ENCODE results near the gene NABP1. TPM values are rescaled to one million over a fixed set of nuclear protein-coding genes. Genes with fewer than 3 reads are reported as not detected.

The NABP1 gene
- total RNA-seq, 1 experiment from 2014 or later = 50.3 TPM

DNA sequence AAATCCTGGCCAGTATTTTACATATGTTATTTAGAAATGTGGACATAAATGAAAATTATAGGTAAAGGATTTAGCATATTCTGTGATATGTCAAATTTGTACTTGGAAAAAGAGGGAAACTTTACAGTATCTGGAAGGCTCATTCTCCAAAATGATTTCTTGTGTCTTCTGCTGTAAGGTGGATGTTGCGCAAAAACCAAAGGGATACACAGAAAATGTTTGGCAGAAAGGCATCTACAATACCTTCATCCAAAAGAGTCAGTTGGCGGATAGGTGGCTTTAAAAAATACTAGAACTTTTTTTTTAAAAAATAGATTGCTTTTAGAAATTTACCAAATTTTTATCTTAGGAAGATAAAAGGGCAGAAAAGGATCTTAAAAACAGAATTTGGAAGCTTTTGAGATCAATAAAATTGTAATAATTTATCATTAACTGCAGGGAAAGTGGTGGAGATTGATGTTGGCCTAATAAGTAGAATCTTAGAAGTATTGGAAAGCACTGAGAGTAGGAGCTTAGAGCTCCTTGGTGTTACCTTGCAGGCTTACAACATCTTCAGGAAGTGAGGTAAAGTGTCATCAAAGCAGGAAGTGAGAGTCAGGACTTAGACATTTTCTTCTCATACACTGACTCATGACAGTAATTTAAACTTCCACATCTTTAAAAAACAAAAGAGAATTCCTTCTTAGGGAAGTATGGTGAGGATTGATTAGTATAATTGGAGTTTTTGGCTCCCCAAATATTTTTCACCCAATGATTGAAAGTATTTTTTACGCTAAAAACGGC lies 2.1 kb downstream of the NABP1 start:
- peak; percentile 74 for DNase-seq (ENCODE audit: low read depth)

DNA sequence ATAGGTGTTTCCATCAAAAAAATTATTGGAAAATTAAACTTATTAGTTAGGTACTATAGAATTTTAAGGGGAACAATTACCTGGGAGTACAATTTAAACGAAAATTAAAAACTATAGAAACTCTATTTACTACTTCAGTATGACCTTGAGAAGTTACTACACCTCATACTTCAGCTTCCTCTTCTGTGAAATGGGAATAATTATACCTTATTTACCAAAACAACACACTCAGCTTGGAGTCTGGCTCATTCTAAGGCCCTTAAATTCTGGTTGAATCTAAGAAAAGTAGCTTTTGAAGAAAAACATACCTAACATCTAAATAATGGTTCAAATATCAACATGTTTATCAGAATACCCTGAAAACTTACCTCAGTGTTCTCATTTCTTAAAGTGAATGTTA lies 2.7 kb downstream of the NABP1 start:
- no peak for DNase-seq (ENCODE audit: low read depth)

DNA sequence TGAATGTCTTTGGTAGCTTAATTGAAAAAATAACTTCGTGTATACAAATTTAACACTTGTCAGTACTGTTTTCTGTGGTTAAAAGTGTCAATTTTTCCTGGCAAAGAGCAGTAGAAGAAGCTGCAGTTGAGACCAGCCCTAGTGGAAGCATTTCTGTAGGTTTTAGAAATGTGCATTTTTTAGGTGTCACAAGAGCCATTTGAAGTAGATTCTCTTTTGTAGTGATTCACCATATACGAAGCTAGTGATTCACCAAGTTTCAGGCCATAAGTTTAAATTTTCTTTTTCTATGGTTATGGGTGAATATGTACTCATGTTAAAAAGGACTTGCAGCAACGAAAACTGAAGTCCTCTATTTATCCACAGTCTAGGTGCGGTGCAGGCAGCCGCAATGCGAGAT lies 4.2 kb downstream of the NABP1 start:
- no peak for DNase-seq (ENCODE audit: low read depth)

DNA sequence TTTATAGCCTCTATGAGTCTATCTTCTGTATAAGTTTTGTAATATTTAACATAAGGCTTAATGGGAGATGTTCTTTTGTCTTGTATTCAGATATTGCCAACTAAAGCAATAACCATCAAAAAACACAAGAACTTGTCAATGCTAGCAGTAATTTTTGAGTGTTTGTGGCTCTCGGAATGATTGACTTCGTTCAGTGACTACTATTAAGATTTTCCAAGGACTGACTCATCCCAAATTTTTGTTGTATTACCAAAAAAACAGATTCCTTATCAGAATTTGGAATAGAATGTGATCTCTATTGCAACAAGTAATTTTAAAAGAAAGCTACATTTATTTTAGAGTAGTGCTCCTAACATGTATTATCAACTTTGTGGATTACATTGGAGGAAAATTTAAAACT lies 8.1 kb downstream of the NABP1 start:
- DNase-seq (ENCODE audit: low read depth) = no peak

DNA sequence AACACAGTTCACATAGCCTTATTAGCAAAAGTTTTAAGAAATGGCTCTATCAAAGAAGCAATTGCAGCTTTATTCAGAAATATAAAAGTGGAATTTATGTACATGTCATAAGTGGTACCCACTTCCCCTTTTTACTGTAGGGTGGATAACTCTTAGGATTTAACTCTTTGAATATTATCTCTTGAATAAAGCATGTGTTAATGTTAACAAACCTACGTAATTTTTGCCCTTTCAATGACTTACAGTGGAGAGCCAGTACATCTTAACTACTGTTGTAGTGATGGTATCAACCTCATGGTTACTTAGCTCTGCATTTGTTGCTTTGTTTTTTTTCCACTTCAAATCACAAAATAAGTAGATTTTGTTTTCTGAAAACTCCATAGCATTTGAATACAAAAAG lies 8.8 kb downstream of the NABP1 start:
- DNase-seq (ENCODE audit: low read depth) = no peak

DNA sequence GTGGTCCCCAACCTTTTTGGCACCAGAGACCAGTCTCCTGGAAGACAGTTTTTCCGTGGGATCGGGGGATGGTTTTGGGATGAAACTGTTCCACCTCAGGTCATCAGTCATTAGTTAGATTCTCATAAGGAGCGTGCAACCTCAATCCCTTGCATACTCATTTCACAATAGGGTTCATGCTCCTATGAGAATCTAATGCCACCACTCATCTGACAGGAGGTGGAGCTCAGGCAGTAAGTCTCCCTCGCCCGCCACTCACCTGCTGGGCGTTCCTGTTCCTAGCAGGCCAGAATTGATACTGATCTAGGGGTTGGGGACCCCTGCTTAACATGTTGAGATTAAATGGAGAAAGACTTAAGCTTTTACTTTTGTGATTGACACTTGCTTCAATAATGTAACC lies 9.9 kb downstream of the NABP1 start:
- no peak for DNase-seq (ENCODE audit: low read depth)

DNA sequence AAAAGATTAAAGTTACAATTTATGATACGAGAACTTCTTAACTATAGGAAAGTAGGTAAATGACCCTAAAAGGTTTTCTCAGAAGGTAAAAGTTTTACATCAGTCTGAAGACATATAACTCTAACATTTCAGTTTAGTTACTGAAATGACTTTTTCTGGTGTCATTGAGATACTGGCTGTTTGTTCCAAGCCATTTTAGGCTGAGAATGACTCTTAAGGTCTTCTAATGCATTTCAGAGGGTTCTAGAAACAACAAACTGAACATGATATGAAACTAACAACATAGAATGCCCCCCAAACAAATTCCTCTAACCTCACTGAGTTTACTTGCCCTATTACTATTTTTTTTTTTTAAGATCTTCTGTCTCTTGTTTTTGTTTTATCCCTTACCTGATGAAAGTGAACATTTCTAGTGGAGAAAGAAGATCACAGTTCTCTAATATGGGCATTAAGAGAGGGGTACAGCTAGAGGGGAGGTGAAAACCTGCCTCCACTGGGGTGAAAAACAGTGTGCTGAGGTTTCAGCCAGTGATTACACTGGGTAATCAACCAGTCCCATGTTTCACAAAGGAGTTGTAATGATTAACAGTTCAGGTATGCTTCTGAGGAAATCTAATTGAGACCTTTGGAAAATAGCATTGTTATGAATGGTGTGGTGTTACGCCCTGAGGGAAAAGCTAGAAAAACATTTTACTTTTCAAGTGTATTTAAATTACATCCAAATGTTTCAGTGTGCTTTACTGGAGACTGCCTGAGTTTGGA lies 11.2 kb downstream of the NABP1 start:
- DNase-seq (ENCODE audit: low read depth) = peak; percentile 74

DNA sequence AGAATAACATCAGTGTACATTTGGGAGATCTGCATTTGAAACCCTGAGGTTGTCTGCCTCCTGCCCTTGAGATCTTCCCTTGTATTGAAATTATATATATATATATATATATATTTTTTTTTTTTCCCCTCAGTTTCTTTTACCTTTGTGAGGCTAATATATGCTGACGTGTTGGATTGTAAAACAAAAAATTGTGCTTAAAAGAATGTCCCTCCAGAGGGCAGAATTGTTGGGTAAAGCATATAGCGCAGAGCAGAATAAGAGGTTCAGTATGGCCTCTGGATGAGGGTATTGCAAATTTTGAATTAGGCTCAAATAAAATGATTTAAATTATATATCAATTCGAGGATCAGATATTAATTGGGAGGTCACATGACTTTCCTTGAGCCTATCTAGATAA lies 12.4 kb downstream of the NABP1 start:
- no peak for DNase-seq (ENCODE audit: low read depth)

DNA sequence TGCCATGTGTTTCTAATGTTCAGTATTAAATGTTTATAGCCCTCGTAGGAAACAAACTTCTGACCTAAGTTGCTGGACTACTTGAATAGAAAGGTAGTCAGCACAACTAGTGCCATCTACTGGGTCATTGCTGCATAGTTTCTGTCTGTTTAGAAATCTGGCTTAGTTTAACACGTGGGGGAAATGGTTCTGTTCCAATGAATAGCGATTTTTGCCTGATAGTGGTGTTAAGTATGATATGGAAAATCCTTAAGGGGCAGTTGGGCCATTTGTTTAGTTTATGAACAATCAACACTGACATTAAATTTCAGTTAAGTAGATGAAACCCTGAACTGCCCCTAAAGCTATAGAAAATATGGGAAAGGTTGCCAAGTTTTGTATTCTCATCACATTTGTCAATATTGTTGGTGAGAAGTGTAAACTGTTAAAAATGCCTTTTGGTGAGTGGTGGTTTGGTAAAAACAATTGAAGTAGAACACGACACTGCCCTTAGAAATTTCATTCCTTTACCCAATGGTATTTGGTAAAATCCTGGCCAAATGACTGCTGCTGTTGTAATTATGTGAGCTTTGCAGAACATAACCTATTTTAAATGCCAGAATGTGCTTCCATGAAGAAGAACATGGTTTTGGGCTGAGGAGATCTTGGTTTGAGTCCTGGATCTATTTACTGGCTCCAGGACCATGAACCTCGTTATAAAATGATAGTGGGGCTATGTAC lies 13.2 kb downstream of the NABP1 start:
- DNase-seq (ENCODE audit: low read depth) = peak; percentile 83

DNA sequence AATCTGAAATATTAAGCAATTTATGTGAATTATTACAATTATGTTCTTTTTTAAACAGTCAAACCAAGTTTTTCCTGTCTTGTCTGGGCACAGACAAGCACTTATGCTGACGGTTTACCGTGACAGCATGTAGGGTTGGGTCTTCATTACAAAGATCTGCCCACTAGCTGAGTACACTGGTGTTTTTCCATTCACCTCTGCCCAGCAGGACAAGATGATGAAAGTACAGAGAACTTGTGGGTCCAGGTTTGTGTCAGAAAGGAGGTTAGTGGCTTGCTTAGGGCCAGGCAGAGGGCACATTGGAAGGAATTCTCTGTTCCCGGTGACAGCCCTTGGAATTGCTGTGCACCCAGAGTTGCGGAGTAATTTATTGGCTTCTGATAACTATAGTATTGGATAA lies 14.0 kb downstream of the NABP1 start:
- DNase-seq (ENCODE audit: low read depth) = no peak

DNA sequence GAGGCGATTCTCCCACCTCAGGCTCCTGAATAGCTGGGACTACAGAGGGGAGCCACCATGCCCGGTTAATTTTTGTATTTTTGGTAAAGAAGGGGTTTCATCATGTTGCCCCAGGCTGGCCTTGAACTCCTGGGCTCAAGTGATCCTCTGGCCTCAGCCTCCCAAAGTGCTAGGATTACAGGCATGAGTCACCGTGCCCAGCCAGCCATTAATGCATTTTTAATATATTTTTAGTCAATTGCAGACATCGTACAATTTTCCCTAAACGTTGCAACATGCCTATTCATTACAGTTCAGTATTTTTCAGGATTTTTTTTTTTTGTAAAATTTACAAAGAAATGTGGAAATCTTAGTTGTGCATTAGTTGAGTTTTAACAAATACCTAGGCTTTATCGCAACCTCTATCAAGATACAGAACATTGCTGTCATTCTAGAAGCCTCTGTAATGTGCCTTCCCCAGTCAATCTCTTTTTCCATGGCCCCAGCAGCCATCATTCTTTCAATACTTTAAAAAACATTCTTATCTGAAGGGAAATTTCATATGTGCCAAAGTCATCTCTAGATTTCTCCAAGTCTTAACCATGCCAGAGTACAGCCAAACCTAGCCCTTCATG lies 14.7 kb downstream of the NABP1 start:
- no peak for DNase-seq (ENCODE audit: low read depth)

DNA sequence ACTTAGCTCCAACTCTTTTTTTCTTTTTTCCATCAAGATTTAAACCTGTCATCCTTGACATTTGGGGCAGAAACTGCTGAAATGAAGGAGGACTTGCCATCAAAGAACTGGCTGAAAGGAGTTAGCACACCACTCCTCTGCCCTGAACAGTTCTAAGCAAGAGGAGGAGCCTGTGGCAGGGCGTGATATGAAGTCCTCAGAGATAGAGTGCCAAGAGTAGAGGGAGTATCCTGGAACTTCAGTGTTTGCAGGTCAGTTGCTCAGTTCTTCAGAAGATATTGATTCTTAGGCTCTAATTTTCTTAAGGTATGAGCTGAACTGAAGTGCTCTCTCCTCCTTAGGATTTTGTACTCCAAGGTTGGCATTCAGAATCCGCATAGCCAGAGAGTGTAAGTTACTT lies 15.2 kb downstream of the NABP1 start:
- DNase-seq (ENCODE audit: low read depth) = no peak

DNA sequence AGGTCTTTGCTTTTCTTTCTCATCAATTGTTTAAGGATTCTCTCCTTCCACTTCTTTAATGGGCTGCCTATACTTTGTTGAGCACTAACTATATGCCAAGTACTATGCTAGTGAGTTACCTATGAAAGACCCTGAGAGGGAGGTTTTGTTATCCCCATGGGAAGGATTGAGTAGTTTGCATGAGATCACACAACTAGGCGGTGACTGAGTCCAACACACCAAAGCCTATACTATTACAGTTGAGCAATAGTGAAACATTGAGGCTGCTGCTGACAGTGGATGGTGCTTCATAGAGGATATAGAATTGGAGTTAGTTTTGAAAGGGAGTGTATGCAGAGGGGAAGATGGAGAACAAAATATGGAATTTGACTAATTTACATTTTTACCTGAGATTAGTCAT lies 15.8 kb downstream of the NABP1 start:
- DNase-seq (ENCODE audit: low read depth) = no peak

DNA sequence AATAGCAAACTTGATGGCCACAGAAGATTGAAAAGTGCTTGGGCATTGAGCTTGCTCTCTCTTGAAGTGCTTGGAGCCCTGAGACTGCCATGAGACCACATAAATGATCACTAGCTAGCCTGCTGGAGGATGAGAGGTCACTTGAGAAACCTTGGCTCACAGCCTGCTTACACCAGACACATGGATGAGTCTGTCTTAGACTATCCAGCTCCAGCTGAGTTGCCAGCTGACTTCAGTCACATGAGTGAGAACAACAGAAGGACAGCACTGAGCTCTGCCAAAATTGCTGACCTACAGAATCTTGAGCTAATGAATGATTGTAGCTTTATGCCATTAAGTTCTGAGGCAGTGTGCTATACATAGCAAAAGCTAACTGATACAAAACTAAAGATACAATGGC lies 18.1 kb downstream of the NABP1 start:
- peak; percentile 94 for DNase-seq (ENCODE audit: low read depth)

DNA sequence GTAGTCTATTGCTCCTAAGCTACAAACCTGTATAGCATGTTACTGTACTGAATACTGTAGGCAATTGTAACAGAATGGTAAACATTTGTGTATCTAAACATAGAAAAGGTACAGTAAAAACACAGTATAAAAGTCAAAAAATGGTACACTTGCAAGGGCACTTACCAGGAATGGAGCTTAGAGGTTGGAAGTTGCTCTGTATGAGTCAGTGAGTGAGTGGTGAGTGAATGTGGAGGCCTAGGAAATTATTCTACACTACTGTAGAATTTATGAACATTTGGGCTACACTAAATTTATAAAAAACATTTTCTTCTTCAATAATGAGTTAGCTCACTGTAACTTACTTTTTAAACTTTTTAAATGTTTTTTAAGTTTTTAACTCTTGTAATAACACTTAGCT lies 19.0 kb downstream of the NABP1 start:
- no peak for DNase-seq (ENCODE audit: low read depth)

DNA sequence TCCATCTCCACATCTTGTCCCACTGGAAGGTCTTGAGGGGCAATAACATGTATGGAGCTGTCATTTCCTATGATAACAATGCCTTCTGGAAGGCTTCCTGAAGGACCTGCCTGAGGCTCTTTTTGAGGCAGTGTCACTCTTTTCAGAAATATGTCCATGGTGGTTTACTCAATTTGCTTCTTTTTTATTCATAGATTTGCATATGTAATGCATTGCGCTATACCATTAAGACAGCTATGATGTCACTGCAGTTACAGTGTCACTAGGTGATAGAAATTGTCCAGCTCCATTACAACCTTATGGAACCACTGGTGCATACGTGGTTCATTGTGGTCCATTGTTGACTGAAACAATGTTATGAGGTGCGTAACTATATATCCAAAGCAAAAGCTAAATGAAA lies 19.9 kb downstream of the NABP1 start:
- DNase-seq (ENCODE audit: low read depth) = no peak

DNA sequence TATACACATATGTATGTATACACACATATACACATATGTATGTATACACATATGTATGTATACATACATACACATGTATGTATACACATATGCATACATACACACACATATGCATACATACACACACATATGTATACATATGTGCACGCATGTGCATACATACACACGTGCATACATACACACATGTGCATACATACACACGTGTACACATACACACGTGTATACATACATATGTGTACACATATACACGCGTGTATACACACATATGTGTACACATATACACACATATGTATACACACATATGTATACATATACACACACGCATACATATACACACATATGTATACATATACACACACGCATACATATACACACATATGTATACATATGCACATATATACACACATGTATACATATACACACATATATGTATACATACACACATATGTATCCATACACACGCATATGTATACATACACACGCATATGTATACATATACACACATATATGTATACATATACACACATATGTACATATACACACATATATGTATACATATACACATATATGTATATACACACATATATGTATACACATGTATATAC lies 21.5 kb downstream of the NABP1 start:
- no peak for DNase-seq (ENCODE audit: low read depth)

DNA sequence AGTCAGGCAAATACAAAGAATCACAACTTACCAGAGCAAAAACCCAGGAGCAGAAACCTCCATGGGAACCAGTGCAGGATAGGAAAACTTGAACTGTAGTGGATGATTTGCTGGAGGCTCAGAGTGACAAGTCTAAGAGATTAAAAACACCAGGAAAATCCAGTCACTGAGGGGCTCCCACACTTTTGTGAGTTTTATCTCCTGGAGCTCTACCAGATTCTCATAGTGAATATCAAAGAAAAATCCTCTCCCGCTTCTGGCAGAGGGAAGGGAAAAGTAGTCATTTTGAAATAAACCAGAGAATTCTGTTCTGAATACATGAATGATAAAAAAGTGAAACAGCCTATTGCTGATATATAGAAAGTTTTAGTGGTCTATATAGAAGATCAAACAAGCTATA lies 23.1 kb downstream of the NABP1 start:
- DNase-seq (ENCODE audit: low read depth) = no peak

DNA sequence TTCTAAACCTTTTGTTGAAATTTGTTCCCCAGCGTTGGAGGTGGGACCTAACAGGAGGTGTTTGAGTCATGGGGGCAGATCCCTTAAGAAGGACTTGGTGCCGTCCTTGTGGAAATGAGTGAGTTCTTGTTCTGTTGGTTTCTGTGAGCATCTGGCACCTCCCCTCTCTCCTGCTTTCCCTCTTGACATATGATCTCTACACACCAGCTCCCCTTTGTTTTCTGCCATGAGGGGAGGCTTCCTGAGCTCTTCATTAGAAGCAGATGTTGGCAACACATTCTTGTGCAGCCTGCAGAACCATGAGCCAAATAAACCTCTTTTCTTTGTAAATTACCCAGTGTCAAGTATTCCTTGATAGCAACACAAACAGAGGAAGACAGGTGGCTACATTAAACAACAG lies 23.8 kb downstream of the NABP1 start:
- no peak for DNase-seq (ENCODE audit: low read depth)

DNA sequence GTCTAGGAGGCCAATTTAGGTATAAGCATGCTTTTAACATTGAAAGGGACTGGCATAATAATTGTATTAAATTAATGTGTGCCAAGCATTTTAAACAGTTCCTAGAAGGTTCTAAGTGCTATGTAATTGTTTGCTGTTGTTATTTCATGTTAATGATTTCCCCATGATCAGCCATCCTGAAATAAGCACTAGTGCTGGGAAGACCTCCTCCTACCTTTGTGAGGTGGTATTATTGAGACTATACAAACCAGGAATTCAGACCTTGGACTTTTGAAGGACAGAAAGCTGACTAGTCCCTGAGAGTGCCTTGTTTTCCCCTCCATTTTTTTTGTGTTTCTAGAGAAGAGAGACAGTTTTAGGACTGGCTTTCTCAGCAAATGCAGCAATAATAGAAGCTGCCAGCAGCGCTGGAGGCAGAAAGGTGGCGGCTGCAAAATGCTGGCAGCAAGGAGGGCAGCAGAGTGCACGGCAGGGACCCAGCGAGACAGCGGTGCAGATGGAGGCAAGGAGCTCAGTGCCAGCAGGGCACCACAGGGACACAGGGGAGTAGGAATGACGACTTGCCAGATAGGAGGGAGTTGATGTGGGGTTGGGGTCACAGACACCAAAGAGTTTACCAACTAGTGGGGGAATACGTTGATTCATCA lies 25.3 kb downstream of the NABP1 start:
- no peak for DNase-seq (ENCODE audit: low read depth)

DNA sequence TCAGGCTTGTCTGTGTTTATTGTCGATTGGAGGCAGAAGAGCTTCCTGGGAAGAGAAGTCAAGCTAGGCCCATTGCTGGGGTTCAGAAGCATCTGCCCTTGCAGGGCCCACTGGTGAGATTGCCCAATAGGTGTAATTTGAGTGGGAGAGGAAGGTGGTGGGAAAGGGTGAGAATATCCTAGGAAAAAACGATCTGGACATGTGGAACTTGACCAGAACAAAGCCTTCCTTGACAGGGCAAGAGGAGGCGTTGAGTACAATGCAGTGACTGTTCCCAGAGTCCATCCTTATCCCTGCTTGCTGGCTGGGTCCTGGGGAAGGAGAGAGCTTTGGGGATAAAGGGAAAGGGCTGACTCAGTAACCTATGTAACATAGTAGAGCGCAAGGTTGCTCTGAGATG lies 27.1 kb downstream of the NABP1 start:
- no peak for DNase-seq (ENCODE audit: low read depth)
